CD4-positive, alpha-beta T cell treated with Interleukin-6 at 100 ng/mL for 8 hours (primary cell): ENCODE measurements around the gene THADA.
"Not testable (repeated sequence)": the region's sequence is repeated elsewhere in the genome, so short reads cannot be mapped to it uniquely, and the experiment has no call there.

Experiments
- DNase-seq: peaks from one replicate; pipeline ENCODE4 v3.0.0-alpha.2; 2020; ENCODE audit warnings: mixed read lengths, low spot score

The THADA gene

DNA sequence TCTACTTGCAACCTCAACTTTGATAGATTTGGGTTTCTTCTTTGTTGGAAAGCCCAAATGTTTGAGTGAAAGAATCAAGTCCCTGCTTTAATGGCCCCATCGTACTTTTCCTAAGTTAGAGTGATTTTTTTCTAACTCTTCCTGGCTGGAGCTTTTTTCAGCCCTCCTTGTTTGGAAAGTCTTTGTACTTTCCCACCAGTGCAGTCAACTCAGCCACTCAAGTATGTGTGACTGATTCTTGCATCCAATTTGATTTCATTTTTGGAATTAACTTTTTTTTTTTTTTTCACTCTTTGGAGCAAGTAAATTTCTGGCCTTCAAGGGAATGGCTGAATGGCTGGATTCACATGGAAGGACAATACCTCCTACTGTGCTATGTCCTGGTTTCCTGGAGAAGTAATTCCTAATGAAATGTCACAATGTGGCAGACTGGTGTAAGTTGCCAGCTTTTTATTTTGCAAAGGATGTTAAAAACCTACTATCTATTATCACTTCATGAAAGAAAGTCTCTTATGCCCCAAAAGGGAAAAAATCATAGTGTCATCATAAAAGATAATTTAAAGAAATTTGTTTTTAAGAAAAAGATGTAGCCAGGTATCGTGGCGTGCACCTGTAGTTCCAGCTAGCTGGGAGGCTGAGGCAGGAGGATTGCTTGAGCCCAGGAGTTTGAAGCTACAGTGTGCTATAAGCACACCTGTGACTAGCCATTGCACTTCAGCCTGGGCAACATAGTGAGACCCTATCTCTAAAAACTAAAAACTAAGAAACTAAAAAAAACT is 293.5 kb downstream of the THADA start:
- no peak for DNase-seq

DNA sequence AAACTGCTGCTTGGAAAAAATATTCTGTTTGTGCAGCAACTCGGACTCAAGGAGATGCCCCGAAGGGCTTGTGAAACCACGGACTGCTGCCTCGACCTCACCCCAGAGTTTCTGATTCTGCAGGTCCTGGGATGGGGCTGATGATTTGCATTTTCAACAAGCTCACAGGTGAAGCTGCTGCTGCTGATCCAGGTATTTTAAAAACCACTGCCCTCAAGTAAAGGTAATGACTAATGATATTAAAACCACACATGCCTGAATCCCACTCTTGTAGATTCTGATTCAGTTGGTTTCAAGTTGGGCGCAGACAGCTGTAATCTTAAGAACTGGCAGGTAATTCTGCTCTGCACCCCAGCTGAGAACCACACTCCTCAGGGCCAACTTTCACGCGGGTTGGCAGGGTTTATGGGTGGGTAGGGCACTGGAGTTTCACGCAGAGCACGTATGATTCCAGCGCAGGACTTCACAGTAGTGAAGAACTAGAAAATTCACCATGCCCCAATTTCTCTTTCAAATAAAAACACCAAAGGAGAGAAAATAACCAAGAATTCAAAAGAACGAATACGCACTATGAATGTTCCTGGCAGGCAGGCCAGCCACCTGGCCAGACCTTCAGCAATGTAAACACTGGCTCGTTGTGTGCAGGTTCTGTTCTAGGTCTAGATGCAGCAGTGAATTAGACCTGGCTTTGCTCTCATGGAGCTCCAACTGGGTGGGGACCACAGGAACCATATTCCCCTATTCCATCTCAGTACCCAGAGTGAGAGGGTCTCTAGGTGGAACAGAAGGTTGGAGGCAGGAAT is 294.9 kb downstream of the THADA start:
- no peak for DNase-seq

DNA sequence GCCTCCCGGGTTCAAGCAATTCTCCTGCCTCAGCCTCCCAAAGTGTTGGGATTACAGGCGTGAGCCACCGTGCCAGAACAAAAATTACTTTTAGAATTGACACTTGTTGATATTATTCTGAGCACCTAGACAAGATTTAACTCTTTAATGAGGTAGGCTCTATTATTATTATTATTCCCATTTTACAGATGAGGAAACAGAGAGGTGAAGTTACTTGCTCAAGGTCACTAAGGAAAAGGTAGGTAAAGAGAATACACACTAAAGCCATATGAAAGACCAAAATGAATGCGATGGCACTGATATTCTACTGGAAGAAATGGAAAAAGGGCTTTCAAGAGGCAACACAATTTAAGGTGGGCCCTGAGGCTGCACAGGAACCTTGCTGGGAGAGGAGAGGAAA is 295.6 kb downstream of the THADA start:
- DNase-seq, result no peak

DNA sequence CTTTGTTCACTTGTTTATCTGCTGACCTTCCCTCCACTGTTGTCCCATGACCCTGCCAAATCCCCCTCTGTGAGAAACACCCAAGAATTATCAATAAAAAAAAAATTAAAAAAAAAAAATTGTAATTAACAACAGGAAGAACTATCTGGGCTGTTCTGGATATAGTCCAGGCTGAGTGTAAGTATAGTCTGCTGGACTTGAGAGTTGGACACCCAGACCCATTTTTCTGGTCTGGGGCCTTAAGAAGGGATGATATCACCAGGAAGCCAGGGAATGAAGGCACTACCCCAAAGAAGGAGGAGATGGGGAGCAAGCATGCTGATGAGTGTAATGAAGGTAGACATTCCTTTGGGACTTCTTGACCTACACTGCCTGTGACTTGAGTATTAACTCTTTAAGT is 297.3 kb downstream of the THADA start:
- no peak for DNase-seq

DNA sequence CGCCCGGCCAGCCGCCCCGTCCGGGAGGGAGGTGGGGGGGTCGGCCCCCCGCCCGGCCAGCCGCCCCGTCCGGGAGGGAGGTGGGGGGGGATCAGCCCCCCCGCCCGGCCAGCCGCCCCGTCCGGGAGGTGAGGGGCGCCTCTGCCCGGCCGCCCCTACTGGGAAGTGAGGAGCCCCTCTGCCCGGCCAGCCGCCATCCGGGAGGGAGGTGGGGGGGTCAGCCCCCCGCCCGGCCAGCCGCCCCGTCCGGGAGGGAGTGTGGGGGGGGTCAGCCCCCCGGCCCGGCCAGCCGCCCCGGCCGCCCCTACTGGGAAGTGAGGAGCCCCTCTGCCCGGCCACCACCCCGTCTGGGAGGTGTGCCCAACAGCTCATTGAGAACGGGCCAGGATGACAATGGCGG is 298.1 kb downstream of the THADA start:
- DNase-seq, result not testable (repeated sequence)

DNA sequence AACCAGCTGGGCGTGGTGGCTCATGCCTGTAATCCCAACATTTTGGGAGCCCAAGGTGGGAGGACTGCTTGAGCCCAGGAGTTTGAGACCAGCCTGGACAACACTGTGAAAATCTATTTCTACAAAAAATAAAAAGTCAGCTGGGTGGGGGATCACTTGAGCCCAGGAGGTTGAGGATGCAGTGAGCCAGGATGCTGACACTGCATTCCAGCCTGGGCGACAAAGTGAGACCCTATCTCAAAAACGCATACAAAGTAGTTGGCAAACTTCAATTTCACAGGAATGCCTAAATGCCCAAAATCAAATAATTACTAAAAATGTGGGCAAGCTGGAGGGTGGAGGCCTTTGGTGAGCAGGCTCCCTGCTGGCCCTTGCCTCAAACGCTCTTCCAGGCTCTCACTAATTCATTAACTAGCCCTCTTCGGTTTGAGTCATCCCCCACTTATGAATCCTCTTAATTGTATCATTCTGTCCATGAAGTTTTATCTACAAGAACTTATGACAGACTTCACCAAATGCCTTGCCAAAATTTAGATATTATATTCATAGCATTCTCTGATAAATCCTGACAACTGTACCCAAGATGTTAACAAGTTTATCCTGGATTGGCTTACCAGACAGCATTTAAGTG is 300.8 kb downstream of the THADA start:
- no peak for DNase-seq

DNA sequence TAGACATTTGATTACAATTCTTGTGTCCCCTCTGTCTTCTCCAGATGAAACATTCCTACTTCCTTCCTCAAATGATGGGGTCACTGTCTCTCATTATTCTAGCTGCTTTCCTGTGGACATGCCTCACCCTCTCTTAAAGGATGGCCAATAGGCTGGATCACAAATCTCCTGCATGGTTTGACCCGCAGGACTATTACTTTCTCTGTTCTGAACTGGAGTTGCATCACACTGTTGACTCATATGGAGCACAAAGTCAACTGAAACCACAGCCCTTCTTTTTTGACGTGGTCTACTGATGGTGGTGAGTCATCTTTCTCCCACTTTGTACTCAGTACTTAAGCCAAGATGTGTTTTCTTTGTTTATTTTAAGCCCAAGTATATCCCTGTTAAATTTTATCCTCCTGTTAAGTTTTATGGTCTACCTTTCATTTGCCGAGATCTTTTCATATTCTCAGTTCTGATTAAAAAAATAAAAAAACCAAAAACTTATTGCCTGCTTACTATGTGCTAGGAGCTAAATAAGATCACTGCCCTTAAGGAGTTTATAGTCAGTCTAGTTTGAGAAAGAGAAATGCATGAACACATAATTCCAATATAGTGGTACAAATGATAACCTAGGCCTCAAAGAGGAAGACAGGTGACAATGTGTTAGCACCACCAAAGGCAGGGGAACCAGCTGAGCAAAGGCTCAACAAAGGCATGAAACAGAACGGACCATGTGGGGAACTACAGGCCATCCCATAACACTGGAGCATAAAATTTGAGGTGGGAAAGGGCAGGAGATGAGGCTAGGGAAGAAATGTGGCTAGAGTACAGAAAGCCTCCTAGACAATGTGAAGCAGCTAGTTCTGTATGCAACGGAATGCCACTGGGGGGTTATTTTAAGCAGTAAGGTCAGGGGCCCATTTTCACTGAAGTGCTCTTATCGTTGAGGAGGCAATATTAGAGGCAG is 301.8 kb downstream of the THADA start:
- DNase-seq, result peak; percentile 36

DNA sequence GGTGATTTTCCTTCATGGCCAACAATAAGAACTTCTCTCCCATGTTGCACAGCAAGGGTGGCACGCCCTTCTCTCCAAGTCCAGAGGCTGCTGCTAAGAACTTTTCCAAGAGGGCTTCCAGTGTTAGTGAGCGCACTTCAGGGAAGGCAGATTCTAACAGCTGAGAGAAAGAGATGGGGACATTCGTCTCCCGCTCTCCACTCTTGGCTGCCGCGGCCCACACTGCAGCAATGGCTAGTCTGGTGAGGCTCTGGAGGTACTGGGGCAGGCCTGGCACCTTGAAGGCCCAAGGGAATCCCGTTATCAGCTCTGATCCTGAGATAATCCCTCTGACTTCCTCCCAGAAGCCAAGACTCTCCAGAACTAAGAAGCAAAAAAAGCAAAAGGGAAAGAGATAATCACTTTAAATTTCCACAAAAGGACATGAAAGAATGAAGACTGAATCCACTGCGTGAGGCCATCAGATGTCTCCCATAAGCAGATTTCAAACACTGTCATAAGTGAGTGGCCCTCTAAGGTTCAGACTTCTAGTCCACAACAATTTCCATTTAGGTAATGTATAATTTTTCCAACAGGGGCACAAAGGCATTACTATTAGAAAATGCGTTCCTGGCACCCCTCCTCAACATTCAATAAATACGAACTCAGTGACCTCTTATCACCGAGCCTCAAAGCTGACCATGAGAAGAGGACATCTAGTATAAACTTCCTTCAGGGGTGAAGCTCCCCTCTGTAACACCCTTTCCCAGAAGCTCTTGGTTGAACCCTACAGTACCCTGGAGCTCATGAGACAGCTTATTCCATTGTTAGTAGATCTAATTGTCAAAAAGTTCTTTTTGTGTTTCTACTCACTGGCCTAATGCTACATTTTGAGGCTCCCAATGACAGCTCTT is 302.7 kb downstream of the THADA start:
- DNase-seq, result no peak

DNA sequence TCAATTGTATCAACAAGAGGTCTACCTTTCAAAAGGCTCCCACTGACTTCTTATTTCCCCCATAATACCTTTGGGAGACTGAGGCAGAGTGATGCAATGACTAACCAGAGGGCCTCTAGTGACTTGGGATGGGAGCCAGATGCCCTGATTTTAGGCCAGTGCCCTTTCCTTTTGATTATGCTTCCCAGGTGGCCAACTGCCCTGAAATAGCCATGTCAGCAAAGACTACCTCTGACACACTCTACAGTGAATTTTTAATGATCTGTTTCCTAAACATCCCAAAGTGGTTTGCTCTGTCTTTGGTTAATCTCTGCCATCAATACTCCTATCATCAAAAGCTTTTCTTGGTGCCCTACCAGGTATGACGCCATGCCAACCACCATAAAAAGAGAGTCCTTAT is 303.5 kb downstream of the THADA start:
- no peak for DNase-seq

DNA sequence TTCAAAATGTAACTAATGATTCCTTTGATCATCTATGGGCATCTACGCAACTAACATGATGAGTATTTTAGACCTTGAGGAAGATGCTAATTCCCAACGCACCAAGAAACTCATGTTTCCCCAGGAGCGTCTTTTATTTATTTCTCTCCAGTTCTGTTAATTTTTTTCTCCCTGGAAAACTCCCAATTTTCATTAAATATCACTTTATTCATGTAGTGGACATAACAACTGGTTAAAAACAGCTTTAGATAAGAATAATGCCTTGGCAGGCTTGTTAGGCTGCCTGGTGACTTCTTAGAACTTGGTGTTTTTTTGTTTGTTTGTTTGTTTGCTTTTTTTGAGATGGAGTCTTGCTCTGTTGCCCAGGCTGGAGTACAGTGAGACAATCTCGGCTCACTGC is 306.5 kb downstream of the THADA start:
- no peak for DNase-seq

DNA sequence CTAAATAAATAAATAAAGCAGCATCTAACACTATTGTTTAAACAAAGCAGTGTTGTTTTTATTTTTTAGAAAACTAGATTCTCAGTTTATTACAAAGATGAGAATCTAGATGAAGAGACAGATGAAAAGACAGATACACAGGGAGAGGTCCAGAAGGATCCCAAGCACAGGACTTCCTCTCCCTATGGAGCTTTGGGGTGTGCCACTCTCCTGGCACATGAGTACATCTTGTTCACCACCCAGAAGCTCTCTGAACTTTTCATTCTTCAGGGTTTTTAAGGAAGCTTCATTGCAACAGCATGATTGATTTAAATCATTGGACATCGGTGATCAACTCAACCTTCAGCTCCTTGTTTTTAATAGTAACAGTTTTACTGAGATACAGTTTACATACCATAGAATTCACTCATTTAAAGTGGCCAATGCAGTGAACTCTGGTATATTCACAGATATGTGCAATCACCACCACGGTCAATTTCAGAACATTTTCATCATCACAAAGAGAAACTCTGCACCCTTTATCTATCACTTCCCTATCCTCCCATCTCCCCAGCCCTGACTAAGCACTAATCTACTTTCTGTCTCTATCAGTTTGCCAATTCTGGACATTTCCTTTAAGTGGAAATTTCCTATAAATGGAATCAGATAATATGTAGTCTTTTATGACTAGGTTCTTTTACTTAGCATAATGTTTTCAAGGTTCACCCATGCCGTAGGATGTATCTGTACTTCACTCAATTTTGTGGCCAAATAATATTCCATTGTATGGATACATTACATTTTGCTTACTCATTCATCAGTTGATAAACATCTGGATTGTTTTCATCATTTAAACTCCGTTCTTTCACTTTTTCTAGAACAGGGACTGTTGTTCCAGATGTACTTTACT is 307.2 kb downstream of the THADA start:
- DNase-seq, result no peak

DNA sequence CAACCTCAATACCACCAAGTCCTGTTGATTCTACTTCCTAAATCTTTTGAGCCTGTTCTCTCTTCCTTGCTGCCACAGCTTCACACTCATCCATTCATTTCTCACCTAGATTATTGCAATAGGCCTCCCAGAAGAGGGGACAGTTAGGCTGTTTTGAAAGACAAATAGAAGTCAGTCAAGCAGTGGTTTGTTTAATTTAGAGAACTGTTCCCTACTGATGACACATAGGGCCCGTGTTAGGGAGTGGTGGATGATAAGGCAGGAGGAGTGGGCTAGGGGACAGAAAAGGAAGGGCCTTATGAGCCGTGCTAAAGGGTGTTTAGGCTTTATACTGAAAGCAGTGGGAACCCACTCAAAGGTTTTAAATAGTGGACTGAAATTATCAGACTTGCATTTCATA is 309.9 kb downstream of the THADA start:
- no peak for DNase-seq

DNA sequence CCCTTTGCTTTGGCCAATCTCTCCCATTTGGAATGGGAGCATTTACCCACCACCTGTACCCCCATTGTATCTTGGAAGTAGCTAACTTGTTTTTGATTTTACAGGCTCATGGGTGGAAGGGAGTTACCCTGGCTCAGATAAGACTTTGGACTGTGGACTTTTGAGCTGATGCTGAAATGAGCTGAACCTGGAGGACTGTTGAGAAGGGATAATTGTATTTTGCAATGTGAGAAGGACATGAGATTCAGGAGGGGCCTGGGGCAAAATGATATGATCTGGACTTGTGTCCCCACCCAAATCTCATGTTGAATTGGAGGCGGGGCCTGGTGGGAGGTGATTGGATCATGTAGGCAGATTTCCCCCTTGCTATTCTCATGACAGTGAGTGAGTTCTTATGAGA is 310.9 kb downstream of the THADA start:
- DNase-seq, result no peak

DNA sequence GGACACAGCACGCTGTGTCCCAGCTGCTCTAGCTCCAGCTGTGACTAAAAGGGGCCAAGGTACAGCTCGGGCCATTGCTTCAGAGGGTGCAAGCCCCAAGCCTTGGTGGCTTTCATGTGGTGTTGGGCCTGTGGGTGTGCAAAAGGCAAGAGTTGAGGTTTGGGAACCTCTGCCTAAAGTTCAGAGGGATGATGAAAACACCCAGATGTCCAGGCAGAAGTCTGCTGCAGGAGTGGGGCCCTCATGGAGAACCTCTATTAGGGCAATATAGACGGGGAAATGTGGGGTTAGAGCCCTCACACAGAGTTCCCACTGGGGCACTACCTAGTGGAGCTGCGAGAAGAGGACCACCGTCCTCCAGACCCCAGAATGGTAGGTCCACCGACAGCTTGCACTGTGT is 311.5 kb downstream of the THADA start:
- not testable (repeated sequence) for DNase-seq

DNA sequence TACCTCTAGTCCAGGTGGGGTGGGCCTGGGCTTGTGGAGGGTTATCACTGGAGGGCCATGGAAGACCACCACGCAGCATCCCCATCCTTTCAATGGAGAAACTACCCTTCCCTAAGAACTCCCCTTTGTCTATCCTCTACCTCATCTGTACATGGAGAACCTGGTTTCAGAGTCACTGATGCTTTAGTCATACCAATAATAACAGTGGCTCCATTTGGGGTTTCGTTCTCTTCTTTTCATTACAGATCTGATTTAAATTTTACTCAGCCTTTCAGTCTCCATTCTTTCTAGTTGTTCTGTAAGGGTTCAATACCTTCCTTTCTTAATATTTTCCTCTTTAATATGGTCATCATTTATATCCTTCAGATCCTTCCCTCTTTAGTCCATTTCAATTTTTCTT is 314.8 kb downstream of the THADA start:
- DNase-seq, result no peak

DNA sequence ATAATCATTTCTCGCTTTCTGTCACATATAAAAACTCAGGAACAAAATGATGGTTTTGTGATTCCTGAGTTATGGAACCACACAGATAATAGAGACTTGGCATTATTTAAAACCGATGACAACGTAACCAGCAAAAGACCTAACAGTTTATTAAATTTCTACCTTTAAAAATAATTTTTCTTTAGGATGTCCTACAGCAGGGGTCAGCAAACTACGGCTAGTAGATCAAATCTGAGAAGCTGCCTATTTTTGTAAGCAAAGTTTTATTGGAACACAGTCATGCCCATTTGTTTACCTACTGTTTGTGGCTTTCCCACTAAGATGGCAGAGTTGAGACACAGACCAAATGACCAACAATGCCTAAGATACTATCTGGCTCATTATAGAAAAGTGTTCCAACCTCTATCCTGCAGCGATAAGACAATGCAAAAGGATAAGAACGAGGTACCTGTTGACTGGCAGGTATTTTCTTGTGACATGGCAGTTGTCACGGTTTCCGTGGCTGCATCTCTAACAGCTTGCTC is 316.5 kb downstream of the THADA start:
- no peak for DNase-seq

DNA sequence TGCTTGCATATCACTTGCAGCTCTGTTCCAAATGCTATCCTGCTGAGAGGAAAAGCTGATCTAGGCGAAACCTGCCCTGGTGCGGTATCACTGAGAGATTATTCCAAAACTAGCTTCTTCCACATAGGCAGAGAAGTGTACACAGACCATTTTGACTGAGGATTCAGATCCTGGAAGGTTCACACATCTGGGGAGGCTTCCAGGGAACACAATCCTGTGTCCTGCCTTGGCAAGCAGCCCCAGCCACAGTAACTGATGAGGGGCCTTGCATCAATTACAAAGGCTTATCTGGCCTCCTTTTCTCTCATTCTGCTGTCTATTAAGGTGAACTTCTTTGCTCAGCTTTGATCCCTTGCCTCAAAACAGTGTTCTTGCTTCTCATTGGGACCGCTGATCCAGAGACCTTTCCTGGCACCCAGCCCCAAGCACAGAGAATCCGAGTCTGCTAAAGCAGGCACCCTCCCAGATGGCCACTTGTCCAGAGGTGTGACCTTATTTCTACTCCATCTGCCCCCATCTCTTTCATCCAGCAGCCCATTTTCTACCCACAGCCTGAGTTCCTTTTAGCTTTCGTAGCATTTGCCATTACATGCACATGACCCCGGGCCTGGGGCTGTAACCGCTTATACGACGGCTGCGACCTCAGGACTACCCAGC is 317.1 kb downstream of the THADA start:
- no peak for DNase-seq

DNA sequence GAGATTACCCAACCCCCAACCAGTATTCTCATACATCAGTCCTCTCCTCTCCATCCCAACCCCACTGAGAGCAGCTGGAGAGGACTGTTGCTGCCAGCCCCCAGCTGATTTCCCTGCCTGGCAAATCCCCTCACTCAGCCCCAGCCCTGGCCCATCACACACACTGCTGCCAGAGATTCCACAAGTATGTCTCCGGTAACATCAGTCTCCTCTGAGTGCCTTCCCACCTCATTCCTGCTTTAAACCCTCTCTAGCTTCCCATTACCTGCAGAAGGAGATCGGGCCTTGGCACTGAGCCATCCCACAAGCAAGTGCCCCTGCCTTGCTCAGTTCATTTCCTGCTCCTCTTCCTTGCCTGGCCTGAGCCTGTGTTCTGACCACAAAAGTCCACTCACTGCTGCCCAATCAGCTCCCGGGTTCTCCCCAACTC is 318.9 kb downstream of the THADA start:
- DNase-seq, result no peak
